Lung (tissue), 12 donors: ENCODE measurements around the gene RGS8. TPM values are rescaled to one million over a fixed set of nuclear protein-coding genes. Genes with fewer than 3 reads are reported as not detected.
A peak's percentile ranks its signal among the peaks of the same experiment; 100 is the strongest.

Experiments used
- ATAC-seq: fragments of 200-7000 bp; cut with Tn5 transposase; one replicate; pipeline ENCODE4 v1.9.1; 2020; ENCODE audit warnings: moderate number of reproducible peaks; ENCODE audit not compliant: insufficient read depth, low FRiP score
- DNase-seq, 3 donors: peaks; one replicate each; pipeline ENCODE4 v3.0.0-alpha.2; 2013 to 2017
- H3K27ac ChIP-seq, 2 donors: one replicate each; pipeline ENCODE4 v1.5.1; 2013; ENCODE audit warnings: mild to moderate bottlenecking in 2 of 2, moderate library complexity in 2 of 2, control low read depth in 1 of 2, inconsistent platforms in 1 of 2, low read depth in 1 of 2, low read length in 1 of 2
- H3K27me3 ChIP-seq, 3 donors: one replicate each; pipeline ENCODE4 v1.5.1; 2013; ENCODE audit warnings: low read length in 2 of 3; ENCODE audit not compliant: control insufficient read depth in 3 of 3, insufficient read depth in 3 of 3
- H3K36me3 ChIP-seq, 4 donors: one replicate each; pipeline ENCODE4 v1.5.1; 2013; ENCODE audit warnings: low read length in 4 of 4, mild to moderate bottlenecking in 1 of 4, moderate library complexity in 1 of 4; ENCODE audit not compliant: control insufficient read depth in 4 of 4, insufficient read depth in 4 of 4
- H3K4me1 ChIP-seq, 5 donors: one replicate each; pipeline ENCODE4 v1.5.1; 2013; ENCODE audit warnings: low read length in 5 of 5, mild to moderate bottlenecking in 2 of 5, moderate library complexity in 1 of 5; ENCODE audit not compliant: control insufficient read depth in 5 of 5, insufficient read depth in 5 of 5
- H3K4me3 ChIP-seq: one replicate; pipeline ENCODE4 v1.5.1; 2013; ENCODE audit warnings: mild to moderate bottlenecking, control low read depth, moderate library complexity
- H3K9ac ChIP-seq, 2 donors: one replicate each; pipeline ENCODE4 v1.5.1; 2013; ENCODE audit warnings: low read length in 2 of 2, control low read depth in 1 of 2; ENCODE audit not compliant: insufficient read depth in 1 of 2
- H3K9me3 ChIP-seq, 4 donors: one replicate each; pipeline ENCODE4 v1.5.1; 2013; ENCODE audit warnings: low read length in 3 of 4, mild to moderate bottlenecking in 1 of 4, moderate library complexity in 1 of 4; ENCODE audit not compliant: control insufficient read depth in 4 of 4, insufficient read depth in 3 of 4
- CTCF ChIP-seq: IDR thresholded peaks from 2 replicates; pipeline ENCODE4 v1.5.1; 2012; ENCODE audit warnings: mild to moderate bottlenecking; ENCODE audit errors: control extremely low read depth, extremely low read depth
- WGBS, 2 donors: extraction: QIAGEN DNeasy Blood & Tissue Kit; methylation state at CpG; one replicate each; pipeline ENCODE4 v1.1.7; 2013; 5-methylcytosine and 5-hydroxymethylcytosine counted together
- polyA plus RNA-seq, 2 donors: library from polyadenylated mRNA; stranded (reverse); fragments of 200-250 nt; gene quantifications; one replicate each; pipeline ENCODE4 v1.2.1, GENCODE V29; 2013
- total RNA-seq, 2 donors: library from RNA; depleted of rRNA in 1 of 2; stranded (reverse); fragments of >200 nt in 1 of 2; gene quantifications; one replicate each; pipeline ENCODE4 v1.2.1, GENCODE V29; 2014 to 2021
- donor health status: control.
- donor health status: control.
- donor health status: Bipolar disorder and iron deficiency.
- donor health status: healthy.
- donor health status: DM: yes; HTN: yes; CAD: no.

Gene RGS8
- total and polyA plus RNA-seq, 4 donors: 0.02 to 0.03 (median 0.02) TPM; not detected in 1

GRCh38 chr1:182676274-182676673 lies 8.1 kb downstream of the RGS8 start:
- no peak overlapping the region for H3K4me3 ChIP-seq
- no peak for ATAC-seq

DNA sequence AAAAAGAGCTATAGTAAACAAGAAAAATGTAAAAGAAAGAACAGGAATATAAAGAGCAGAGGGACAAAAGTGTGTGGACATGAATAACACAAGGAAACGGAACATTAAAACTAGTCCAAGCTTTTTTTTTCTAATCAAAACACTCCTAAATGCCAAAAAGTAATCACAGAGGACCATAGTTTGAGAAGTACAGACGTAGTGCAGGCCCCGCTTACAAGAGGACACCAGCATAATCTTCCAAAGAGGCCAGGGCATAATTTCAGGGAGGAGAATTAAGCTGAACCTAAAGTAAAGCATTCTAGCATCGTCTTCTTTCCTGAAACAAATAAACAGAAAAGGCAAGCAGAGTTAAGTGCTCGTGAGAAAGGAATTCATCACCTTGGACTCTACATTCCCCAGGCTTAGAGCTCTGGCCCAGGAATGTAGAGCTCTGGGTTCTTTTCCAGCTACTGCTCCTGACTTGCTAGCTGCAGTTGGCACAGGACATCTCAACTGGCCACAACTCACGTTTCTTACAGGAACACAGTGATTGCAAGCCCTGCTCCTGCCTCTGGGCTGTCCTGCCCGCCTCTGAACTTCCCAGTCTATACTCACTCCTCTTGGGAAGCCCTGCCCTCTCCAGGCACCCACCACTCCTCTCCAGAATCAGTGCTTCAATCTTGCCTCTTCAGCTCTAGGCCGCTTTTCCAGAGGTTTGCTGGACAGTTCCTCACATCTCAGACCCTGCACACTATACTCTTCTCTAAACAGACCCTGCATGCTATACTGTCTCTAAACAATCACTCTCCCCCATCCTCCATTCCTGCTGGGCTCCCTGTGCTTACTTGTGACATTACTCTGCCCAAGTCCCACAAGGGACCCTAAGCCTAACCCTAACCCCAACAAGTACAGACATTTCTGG lies 9.8 kb downstream of the RGS8 start:
- no peak overlapping the region for H3K27ac ChIP-seq
- H3K9me3 ChIP-seq: no peaks in the 10 kb centered on the region
- ATAC-seq (peak; percentile 20), DNase-seq (no peak)
- H3K4me1 ChIP-seq: peaks cover 0 to 7% (median 2%) of the 10 kb centered on the region in 5 donors
- peaks cover 0 to 4% (median 0%) of the 10 kb centered on the region in 3 donors for H3K27me3 ChIP-seq
- 60 to 67% methylated on average over 8 of the region's 8 CpGs for WGBS, 2 donors
- no peaks in the 10 kb centered on the region for H3K36me3 ChIP-seq
- H3K9ac ChIP-seq: no peak overlapping the region
- H3K4me3 ChIP-seq: no peak overlapping the region
- no peak for TF ChIP-seq CTCF

More at GRCh38 chr1:182676274-182676673, 8.1 kb downstream of the RGS8 start:
- peak in 1 of 3 donors; percentile 38 for DNase-seq
- Histone ChIP-seq H3K9ac (no peak overlapping the region), H3K4me1 (peaks cover 0 to 7% (median 2%) of the 10 kb centered on the region in 5 donors), H3K36me3 (no peaks in the 10 kb centered on the region), H3K9me3 (no peaks in the 10 kb centered on the region), H3K27ac (no peak overlapping the region), H3K27me3 (peaks cover 0 to 4% (median 0%) of the 10 kb centered on the region in 3 donors)
- 68 to 78% methylated on average over 4 of the region's 4 CpGs for WGBS, 2 donors
- no peak for TF ChIP-seq CTCF

GRCh38 chr1:182672487-182672836 lies 11.9 kb downstream of the RGS8 start:
- ATAC-seq (no peak), DNase-seq (no peak)
- no peak overlapping the region for H3K9ac ChIP-seq
- no peak for TF ChIP-seq CTCF
- H3K27me3 ChIP-seq: peaks cover 0 to 4% (median 0%) of the 10 kb centered on the region in 3 donors
- H3K4me1 ChIP-seq: peaks cover 0 to 7% (median 2%) of the 10 kb centered on the region in 5 donors
- no peak overlapping the region for H3K27ac ChIP-seq
- WGBS, 2 donors: 47% methylated on average over 1 of the region's 1 CpG
- H3K36me3 ChIP-seq: no peaks in the 10 kb centered on the region
- no peak overlapping the region for H3K4me3 ChIP-seq
- H3K9me3 ChIP-seq: peaks cover 0 to 2% (median 0%) of the 10 kb centered on the region in 4 donors
